ENCODE results near the gene NUDT8.
A peak's percentile ranks its signal among the peaks of the same experiment; 100 is the strongest.

DNA sequence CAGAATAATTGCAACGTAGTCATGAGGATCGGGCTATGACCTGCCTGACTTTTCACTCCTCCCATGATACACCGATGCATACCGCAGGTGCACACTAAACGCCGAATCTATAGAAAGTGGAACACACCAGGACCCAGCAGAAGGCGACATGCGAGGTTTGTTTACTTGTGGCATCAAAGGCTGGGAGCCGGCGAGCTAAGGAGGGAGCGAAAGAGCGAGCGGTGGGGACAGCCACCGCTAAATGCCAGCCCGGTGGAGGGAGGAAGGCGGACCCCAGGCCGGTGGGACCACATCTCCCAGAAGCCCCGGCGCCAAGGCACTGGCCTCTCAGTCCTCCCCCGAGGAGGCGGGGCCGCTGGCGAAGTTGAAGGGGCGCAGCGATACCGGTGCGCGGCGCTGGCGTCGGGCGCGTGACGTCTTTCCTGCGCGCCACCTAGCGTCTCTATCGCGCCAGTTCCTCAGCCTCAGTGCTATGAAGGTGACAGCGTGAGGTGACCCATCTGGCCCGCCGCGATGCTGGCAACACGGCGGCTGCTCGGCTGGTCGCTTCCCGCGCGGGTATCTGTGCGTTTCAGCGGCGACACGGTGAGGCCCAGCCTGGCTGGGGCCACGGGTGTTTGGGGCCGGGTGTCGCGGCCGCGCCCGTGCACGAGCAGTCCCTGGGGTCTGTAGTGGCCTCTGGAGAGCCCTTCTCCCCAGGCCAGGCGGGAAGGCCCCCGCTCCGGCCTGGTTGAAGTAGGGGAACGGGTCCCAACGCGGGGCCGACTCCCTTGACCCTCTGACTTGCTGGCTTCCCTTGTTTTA, 23.0 kb downstream of the NUDT8 start, which contains the start of gene NDUFV1:
- TF ChIP-seq POLR2AphosphoS5 (IDR thresholded peaks at IDR 0.05; ENCODE audit: low read depth) (peak; percentile 73), EZH2 (IDR thresholded peaks at IDR 0.05; ENCODE audit: low read depth, unreplicated experiment) (no peak), EZH2phosphoT487 (IDR thresholded peaks at IDR 0.05; ENCODE audit: unreplicated experiment) (no peak), JUNB (IDR thresholded peaks at IDR 0.05; ENCODE audit: unreplicated experiment) (no peak), CREB1 (CRISPR knock-in tag; IDR thresholded peaks at IDR 0.05; ENCODE audit: low read depth) (peak; percentile 98), NANOG (IDR thresholded peaks at IDR 0.05; ENCODE audit: borderline replicate concordance) (no peak), ZNF331 (CRISPR knock-in tag; IDR thresholded peaks at IDR 0.05; ENCODE audit: low read depth) (no peak), ZNF114 (CRISPR knock-in tag; IDR thresholded peaks at IDR 0.05) (no peak), STAT1 (IDR thresholded peaks at IDR 0.05; ENCODE audit: unreplicated experiment) (no peak)
- TF ChIP-seq, protein P1, sequence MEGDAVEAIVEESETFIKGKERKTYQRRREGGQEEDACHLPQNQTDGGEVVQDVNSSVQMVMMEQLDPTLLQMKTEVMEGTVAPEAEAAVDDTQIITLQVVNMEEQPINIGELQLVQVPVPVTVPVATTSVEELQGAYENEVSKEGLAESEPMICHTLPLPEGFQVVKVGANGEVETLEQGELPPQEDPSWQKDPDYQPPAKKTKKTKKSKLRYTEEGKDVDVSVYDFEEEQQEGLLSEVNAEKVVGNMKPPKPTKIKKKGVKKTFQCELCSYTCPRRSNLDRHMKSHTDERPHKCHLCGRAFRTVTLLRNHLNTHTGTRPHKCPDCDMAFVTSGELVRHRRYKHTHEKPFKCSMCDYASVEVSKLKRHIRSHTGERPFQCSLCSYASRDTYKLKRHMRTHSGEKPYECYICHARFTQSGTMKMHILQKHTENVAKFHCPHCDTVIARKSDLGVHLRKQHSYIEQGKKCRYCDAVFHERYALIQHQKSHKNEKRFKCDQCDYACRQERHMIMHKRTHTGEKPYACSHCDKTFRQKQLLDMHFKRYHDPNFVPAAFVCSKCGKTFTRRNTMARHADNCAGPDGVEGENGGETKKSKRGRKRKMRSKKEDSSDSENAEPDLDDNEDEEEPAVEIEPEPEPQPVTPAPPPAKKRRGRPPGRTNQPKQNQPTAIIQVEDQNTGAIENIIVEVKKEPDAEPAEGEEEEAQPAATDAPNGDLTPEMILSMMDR (conservative IDR thresholded peaks at IDR 0.05; ENCODE audit: low read depth in 2 of 2), result peak; percentile 10 to 47; a peak in 3 of 4 replicates
- TF ChIP-seq, protein P2, sequence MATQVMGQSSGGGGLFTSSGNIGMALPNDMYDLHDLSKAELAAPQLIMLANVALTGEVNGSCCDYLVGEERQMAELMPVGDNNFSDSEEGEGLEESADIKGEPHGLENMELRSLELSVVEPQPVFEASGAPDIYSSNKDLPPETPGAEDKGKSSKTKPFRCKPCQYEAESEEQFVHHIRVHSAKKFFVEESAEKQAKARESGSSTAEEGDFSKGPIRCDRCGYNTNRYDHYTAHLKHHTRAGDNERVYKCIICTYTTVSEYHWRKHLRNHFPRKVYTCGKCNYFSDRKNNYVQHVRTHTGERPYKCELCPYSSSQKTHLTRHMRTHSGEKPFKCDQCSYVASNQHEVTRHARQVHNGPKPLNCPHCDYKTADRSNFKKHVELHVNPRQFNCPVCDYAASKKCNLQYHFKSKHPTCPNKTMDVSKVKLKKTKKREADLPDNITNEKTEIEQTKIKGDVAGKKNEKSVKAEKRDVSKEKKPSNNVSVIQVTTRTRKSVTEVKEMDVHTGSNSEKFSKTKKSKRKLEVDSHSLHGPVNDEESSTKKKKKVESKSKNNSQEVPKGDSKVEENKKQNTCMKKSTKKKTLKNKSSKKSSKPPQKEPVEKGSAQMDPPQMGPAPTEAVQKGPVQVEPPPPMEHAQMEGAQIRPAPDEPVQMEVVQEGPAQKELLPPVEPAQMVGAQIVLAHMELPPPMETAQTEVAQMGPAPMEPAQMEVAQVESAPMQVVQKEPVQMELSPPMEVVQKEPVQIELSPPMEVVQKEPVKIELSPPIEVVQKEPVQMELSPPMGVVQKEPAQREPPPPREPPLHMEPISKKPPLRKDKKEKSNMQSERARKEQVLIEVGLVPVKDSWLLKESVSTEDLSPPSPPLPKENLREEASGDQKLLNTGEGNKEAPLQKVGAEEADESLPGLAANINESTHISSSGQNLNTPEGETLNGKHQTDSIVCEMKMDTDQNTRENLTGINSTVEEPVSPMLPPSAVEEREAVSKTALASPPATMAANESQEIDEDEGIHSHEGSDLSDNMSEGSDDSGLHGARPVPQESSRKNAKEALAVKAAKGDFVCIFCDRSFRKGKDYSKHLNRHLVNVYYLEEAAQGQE (IDR thresholded peaks at IDR 0.05; ENCODE audit: unreplicated experiment), result no peak
- TF ChIP-seq, protein P3, sequence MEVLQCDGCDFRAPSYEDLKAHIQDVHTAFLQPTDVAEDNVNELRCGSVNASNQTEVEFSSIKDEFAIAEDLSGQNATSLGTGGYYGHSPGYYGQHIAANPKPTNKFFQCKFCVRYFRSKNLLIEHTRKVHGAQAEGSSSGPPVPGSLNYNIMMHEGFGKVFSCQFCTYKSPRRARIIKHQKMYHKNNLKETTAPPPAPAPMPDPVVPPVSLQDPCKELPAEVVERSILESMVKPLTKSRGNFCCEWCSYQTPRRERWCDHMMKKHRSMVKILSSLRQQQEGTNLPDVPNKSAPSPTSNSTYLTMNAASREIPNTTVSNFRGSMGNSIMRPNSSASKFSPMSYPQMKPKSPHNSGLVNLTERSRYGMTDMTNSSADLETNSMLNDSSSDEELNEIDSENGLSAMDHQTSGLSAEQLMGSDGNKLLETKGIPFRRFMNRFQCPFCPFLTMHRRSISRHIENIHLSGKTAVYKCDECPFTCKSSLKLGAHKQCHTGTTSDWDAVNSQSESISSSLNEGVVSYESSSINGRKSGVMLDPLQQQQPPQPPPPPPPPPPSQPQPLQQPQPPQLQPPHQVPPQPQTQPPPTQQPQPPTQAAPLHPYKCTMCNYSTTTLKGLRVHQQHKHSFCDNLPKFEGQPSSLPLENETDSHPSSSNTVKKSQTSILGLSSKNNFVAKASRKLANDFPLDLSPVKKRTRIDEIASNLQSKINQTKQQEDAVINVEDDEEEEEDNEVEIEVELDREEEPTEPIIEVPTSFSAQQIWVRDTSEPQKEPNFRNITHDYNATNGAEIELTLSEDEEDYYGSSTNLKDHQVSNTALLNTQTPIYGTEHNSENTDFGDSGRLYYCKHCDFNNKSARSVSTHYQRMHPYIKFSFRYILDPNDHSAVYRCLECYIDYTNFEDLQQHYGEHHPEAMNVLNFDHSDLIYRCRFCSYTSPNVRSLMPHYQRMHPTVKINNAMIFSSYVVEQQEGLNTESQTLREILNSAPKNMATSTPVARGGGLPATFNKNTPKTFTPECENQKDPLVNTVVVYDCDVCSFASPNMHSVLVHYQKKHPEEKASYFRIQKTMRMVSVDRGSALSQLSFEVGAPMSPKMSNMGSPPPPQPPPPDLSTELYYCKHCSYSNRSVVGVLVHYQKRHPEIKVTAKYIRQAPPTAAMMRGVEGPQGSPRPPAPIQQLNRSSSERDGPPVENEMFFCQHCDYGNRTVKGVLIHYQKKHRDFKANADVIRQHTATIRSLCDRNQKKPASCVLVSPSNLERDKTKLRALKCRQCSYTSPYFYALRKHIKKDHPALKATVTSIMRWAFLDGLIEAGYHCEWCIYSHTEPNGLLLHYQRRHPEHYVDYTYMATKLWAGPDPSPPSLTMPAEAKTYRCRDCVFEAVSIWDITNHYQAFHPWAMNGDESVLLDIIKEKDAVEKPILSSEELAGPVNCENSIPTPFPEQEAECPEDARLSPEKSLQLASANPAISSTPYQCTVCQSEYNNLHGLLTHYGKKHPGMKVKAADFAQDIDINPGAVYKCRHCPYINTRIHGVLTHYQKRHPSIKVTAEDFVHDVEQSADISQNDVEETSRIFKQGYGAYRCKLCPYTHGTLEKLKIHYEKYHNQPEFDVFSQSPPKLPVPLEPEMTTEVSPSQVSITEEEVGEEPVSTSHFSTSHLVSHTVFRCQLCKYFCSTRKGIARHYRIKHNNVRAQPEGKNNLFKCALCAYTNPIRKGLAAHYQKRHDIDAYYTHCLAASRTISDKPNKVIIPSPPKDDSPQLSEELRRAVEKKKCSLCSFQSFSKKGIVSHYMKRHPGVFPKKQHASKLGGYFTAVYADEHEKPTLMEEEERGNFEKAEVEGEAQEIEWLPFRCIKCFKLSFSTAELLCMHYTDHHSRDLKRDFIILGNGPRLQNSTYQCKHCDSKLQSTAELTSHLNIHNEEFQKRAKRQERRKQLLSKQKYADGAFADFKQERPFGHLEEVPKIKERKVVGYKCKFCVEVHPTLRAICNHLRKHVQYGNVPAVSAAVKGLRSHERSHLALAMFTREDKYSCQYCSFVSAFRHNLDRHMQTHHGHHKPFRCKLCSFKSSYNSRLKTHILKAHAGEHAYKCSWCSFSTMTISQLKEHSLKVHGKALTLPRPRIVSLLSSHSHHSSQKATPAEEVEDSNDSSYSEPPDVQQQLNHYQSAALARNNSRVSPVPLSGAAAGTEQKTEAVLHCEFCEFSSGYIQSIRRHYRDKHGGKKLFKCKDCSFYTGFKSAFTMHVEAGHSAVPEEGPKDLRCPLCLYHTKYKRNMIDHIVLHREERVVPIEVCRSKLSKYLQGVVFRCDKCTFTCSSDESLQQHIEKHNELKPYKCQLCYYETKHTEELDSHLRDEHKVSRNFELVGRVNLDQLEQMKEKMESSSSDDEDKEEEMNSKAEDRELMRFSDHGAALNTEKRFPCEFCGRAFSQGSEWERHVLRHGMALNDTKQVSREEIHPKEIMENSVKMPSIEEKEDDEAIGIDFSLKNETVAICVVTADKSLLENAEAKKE (CRISPR knock-in tag; IDR thresholded peaks at IDR 0.05), result no peak

Data from GM23338 (cell line).